Measurements from ENCODE around the gene AKAP6. TPM values are rescaled to one million over a fixed set of nuclear protein-coding genes. Genes with fewer than 3 reads are reported as not detected.

The AKAP6 gene
- total RNA-seq, 1 experiment from 2014 or later, result 1.1 TPM

DNA sequence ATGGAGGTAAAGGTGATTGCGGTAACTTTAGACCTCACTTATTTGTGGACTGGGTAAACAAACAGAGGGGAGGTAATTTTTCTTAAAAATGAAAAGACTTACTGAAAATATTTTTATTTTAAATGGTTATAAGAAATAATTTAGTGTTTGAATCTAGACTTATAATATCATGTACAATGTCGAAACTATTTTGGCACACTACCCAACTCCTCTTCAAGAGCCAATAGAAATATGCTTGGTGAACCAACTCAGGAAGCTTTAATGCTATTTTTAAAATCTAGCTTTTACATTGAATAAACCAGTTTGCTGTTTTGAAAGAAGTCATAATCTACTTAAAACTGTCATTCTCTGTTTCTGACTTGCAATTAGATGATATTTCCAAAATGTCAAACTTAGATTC is 433.8 kb downstream of the AKAP6 start:
- no peak overlapping the region for H3K23ac ChIP-seq (ENCODE audit: insufficient read length, low read depth, low read length)
- no peak overlapping the region for H4K8ac ChIP-seq (replicated peaks; ENCODE audit: insufficient read length, low read depth, low read length)
- no peak overlapping the region for H4K91ac ChIP-seq (ENCODE audit: insufficient read length, low read depth, low read length)
- TF ChIP-seq CTCF (conservative IDR thresholded peaks at IDR 0.05), result no peak
- no peak overlapping the region for H2BK15ac ChIP-seq (ENCODE audit: low read depth, low read length)
- Mint-ChIP-seq H3K4me1 (no peaks in the 10 kb centered on the region), H3K27me3 (ENCODE audit: low read depth) (no peaks in the 10 kb centered on the region), H3K9me3 (no peaks in the 10 kb centered on the region), H3K4me3 (no peak overlapping the region), H3K27ac (no peak overlapping the region), H3K36me3 (ENCODE audit: insufficient read depth in 1 of 3, low read depth in 3 of 3) (no peaks in the 10 kb centered on the region)
- no peak overlapping the region for H3T11ph ChIP-seq (ENCODE audit: low read length)
- no peak overlapping the region for H3K9ac ChIP-seq (ENCODE audit: extremely low read depth, insufficient read length, low read length)
- H2BK20ac ChIP-seq (ENCODE audit: low read depth, low read length, poor library complexity, severe bottlenecking), result no peak overlapping the region
- H2BK120ac ChIP-seq (ENCODE audit: low read depth, low read length, poor library complexity, severe bottlenecking), result no peak overlapping the region
- no peaks in the 10 kb centered on the region for H3K23me2 ChIP-seq (ENCODE audit: insufficient read length, low read depth, low read length, poor library complexity, severe bottlenecking)
- no peak overlapping the region for H3K4ac ChIP-seq (ENCODE audit: low read depth, low read length)
- no peaks in the 10 kb centered on the region for H3K79me2 ChIP-seq (ENCODE audit: insufficient read depth, low read length)
- H2AFZ ChIP-seq (ENCODE audit: low read length), result no peak overlapping the region
- H2BK12ac ChIP-seq (ENCODE audit: insufficient read length, low read depth, low read length), result no peak overlapping the region
- no peak overlapping the region for H4K5ac ChIP-seq (ENCODE audit: insufficient read length, low read depth, low read length)
- no peaks in the 10 kb centered on the region for H3K9me3 ChIP-seq (ENCODE audit: control insufficient read depth, low read depth, low read length)
- H3K18ac ChIP-seq (ENCODE audit: insufficient read length, low read depth, low read length), result no peak overlapping the region
- H3K4me1 ChIP-seq (ENCODE audit: insufficient read depth, low read length), result no peaks in the 10 kb centered on the region
- no peak overlapping the region for H3K4me2 ChIP-seq (ENCODE audit: insufficient read depth, insufficient read length, low read length)
- no peaks in the 10 kb centered on the region for H3K79me1 ChIP-seq (ENCODE audit: insufficient read depth, low read depth, low read length, poor library complexity, severe bottlenecking)
- no peak overlapping the region for H2BK5ac ChIP-seq (ENCODE audit: insufficient read length, low read length)
- H3K27ac ChIP-seq (ENCODE audit: insufficient read length, low read depth, low read length), result no peak overlapping the region
- no peak overlapping the region for H3K56ac ChIP-seq (ENCODE audit: insufficient read length, low read depth, low read length)
- no peak for DNase-seq
- H2AK5ac ChIP-seq (ENCODE audit: insufficient read length, low read length), result no peak overlapping the region
- no CpG with 5 or more reads among the region's 2 CpGs for WGBS (ENCODE audit: extremely low coverage, insufficient read length, low lambda C conversion rate)
- no peaks in the 10 kb centered on the region for H4K20me1 ChIP-seq (ENCODE audit: control insufficient read depth, insufficient read depth, insufficient read length)
- no peak overlapping the region for H3K14ac ChIP-seq (ENCODE audit: insufficient read depth, low read length)
- no peaks in the 10 kb centered on the region for H3K27me3 ChIP-seq (ENCODE audit: insufficient read depth, low read length)

Data from H9 (cell line).